Upper lobe of left lung (tissue), 6 donors: ENCODE measurements around the gene ZFHX2. TPM values are rescaled to one million over a fixed set of nuclear protein-coding genes. Genes with fewer than 3 reads are reported as not detected.

ENCODE experiments used
- ATAC-seq, 2 donors: fragments of 200-7000 bp; cut with Tn5 transposase; one replicate each; pipeline ENCODE4 v1.9.1; 2022; ENCODE audit warnings: mild to moderate bottlenecking in 2 of 2, moderate library complexity in 2 of 2; ENCODE audit not compliant: low FRiP score in 2 of 2
- DNase-seq, 2 donors: peaks; one replicate each; pipeline ENCODE4 v3.0.0-alpha.2; 2019 to 2020
- H3K27ac ChIP-seq, 4 donors: fragments of 200-600 bp; sonication (generic); one replicate each; pipeline ENCODE4 v1.5.1; 2016 to 2019
- H3K27me3 ChIP-seq, 4 donors: fragments of 200-600 bp; sonication (generic); one replicate each; pipeline ENCODE4 v1.5.1; 2017 to 2019
- H3K36me3 ChIP-seq, 4 donors: fragments of 200-600 bp; sonication (generic); one replicate each; pipeline ENCODE4 v1.5.1; 2016 to 2019
- H3K4me1 ChIP-seq, 4 donors: fragments of 200-600 bp; sonication (generic); one replicate each; pipeline ENCODE4 v1.5.1; 2018 to 2019
- H3K4me3 ChIP-seq, 4 donors: fragments of 200-600 bp; sonication (generic); one replicate each; pipeline ENCODE4 v1.5.1; 2017 to 2019; ENCODE audit warnings: mild to moderate bottlenecking in 2 of 4, moderate library complexity in 1 of 4
- H3K9me3 ChIP-seq, 4 donors: fragments of 200-600 bp; sonication (generic); one replicate each; pipeline ENCODE4 v1.5.1; 2018 to 2019
- EP300 ChIP-seq, 4 donors: sonication (generic); formaldehyde crosslinking; IDR thresholded peaks; one replicate each; pipeline ENCODE4 v1.5.1; 2017; ENCODE audit warnings: antibody characterized with exemption in 4 of 4, control low read depth in 2 of 4
- POLR2A ChIP-seq, 4 donors: fragments of 450-650 bp; IDR thresholded peaks; one replicate each; pipeline ENCODE4 v1.5.1; 2016 to 2017; ENCODE audit warnings: antibody characterized with exemption in 4 of 4, mild to moderate bottlenecking in 2 of 4
- POLR2AphosphoS5 ChIP-seq, 2 donors: sonication (generic); formaldehyde crosslinking; IDR thresholded peaks; one replicate each; pipeline ENCODE4 v1.5.1; 2017; ENCODE audit warnings: antibody characterized with exemption in 2 of 2
- WGBS, 2 donors: methylation state at CpG; one replicate each; pipeline ENCODE4 v1.1.5; 2017 to 2018; 5-methylcytosine and 5-hydroxymethylcytosine counted together
- total RNA-seq, 6 donors: library from RNA; depleted of rRNA in 4 of 6; stranded (reverse); fragments of >200 nt in 4 of 6; gene quantifications; one replicate each; pipeline versions ENCODE4 v1.1.0 to v1.2.1, GENCODE V29; 2016 to 2021
- TF ChIP-seq, protein P1 (sequence below), 6 experiments: fragments of 450-650 bp in 4 of 6; fragments of 200-600 bp in 2 of 6; sonication (generic) in 2 of 6; IDR thresholded peaks; one replicate each; pipeline ENCODE4 v1.5.1; 2016 to 2019; ENCODE audit warnings: antibody characterized with exemption in 6 of 6
- donor health status: DM: no; HTN: no; CAD: no; lungs with moderate emphysema.
- donor health status: DM: no; HTN: yes; CAD: no; lungs with severe emphysema.

Gene ZFHX2
- total RNA-seq, 6 donors from 2014 or later: 1.7 to 6.3 (median 3.0) TPM

GRCh38 chr14:23542261-23542660 lies 9.3 kb downstream of the ZFHX2 start:
- Histone ChIP-seq H3K27ac (no peak overlapping the region), H3K4me1 (peaks cover 0 to 6% (median 4%) of the 10 kb centered on the region in 4 donors), H3K4me3 (no peak overlapping the region), H3K9me3 (no peaks in the 10 kb centered on the region), H3K27me3 (no peaks in the 10 kb centered on the region), H3K36me3 (no peaks in the 10 kb centered on the region)
- ATAC-seq: no peak
- no peak for DNase-seq
- no peak for TF ChIP-seq POLR2A (IDR thresholded peaks at IDR 0.05)
- 77 to 78% methylated on average over 5 of the region's 5 CpGs for WGBS, 2 donors

- Histone ChIP-seq H3K4me3 (no peak overlapping the region), H3K4me1 (peaks cover 0 to 5% (median 4%) of the 10 kb centered on the region in 4 donors), H3K9me3 (no peaks in the 10 kb centered on the region), H3K27me3 (no peaks in the 10 kb centered on the region), H3K27ac (no peak overlapping the region), H3K36me3 (no peaks in the 10 kb centered on the region)
- ATAC-seq (no peak), DNase-seq (no peak)
- TF ChIP-seq, protein P1, sequence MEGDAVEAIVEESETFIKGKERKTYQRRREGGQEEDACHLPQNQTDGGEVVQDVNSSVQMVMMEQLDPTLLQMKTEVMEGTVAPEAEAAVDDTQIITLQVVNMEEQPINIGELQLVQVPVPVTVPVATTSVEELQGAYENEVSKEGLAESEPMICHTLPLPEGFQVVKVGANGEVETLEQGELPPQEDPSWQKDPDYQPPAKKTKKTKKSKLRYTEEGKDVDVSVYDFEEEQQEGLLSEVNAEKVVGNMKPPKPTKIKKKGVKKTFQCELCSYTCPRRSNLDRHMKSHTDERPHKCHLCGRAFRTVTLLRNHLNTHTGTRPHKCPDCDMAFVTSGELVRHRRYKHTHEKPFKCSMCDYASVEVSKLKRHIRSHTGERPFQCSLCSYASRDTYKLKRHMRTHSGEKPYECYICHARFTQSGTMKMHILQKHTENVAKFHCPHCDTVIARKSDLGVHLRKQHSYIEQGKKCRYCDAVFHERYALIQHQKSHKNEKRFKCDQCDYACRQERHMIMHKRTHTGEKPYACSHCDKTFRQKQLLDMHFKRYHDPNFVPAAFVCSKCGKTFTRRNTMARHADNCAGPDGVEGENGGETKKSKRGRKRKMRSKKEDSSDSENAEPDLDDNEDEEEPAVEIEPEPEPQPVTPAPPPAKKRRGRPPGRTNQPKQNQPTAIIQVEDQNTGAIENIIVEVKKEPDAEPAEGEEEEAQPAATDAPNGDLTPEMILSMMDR (IDR thresholded peaks at IDR 0.05): no peak
- no peak for TF ChIP-seq EP300 (IDR thresholded peaks at IDR 0.05)
- no peak for TF ChIP-seq POLR2AphosphoS5 (IDR thresholded peaks at IDR 0.05)
- no peak for TF ChIP-seq POLR2A (IDR thresholded peaks at IDR 0.05)
- WGBS, 2 donors: 92 to 93% methylated on average over 4 of the region's 4 CpGs
Measured at GRCh38 chr14:23540141-23540469, 11.5 kb downstream of the ZFHX2 start.

DNA sequence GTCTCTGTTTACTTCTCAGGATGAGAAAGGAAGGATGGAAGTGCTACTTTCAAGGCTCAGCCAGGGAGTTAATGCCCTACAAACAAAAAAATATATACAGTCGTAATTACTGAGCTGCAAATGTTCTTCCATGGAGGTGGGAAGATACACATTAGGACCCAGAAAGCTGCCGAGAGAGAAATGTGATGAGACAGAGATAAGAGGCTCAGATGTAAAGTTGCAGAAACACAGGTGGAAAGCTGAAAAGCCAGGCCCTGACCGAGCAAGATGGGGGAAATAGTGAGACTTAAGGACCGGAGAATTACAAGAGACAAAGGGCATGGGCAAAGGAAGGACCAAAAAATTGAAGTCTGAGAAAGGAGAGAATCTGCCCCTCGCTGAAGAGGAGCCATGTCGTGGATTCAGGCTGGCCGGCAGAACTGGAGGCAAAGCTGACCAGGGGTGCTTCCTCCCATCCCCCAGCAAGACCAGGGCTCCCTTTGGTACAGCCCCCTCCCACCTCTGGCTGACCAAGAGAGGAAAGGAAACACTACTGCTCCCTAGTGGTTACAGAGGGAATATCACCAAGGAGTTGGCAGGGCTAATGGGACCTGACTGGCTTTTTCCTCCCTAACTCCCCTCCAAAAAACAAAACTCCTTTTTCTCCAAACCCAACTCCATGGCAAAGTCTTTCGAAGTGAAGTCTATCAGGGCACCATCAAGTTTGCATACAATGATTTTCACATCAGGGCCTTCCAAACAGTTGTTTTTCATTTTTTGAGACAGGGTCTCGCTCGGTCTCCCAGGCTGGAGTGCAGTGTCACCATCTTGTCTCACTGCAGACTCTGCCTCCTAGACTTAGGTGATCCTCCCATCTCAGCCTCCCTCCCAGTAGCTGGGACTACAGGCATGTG lies 12.1 kb downstream of the ZFHX2 start:
- no peak overlapping the region for H3K27ac ChIP-seq
- no peak overlapping the region for H3K4me3 ChIP-seq
- ATAC-seq: peak; percentile 70 to 80
- H3K27me3 ChIP-seq: no peaks in the 10 kb centered on the region
- no peak for DNase-seq
- WGBS, 2 donors: 45 to 48% methylated on average over 10 of the region's 10 CpGs
- peaks cover 0 to 6% (median 0%) of the 10 kb centered on the region in 4 donors for H3K36me3 ChIP-seq
- H3K4me1 ChIP-seq: peaks cover 0 to 1% (median 0%) of the 10 kb centered on the region in 4 donors
- TF ChIP-seq, protein P1 (IDR thresholded peaks at IDR 0.05): peak; percentile 37 to 72 (median 66)
- no peak for TF ChIP-seq POLR2A (IDR thresholded peaks at IDR 0.05)
- no peaks in the 10 kb centered on the region for H3K9me3 ChIP-seq

- H3K36me3 ChIP-seq: peaks cover 0 to 6% (median 0%) of the 10 kb centered on the region in 4 donors
- no peaks in the 10 kb centered on the region for H3K4me1 ChIP-seq
- WGBS, 2 donors: 50 to 64% methylated on average over 7 of the region's 7 CpGs
- TF ChIP-seq POLR2AphosphoS5 (IDR thresholded peaks at IDR 0.05) (no peak), POLR2A (IDR thresholded peaks at IDR 0.05) (no peak), EP300 (IDR thresholded peaks at IDR 0.05) (no peak)
- TF ChIP-seq, protein P1 (IDR thresholded peaks at IDR 0.05): no peak
- H3K27ac ChIP-seq: no peak overlapping the region
- ATAC-seq (peak in 1 of 2 donors; percentile 39), DNase-seq (no peak)
- H3K27me3 ChIP-seq: no peaks in the 10 kb centered on the region
- no peak overlapping the region for H3K4me3 ChIP-seq
- no peaks in the 10 kb centered on the region for H3K9me3 ChIP-seq
Measured at GRCh38 chr14:23538785-23539184, 12.8 kb downstream of the ZFHX2 start.

- Histone ChIP-seq H3K4me1 (no peaks in the 10 kb centered on the region), H3K27ac (no peak overlapping the region), H3K27me3 (no peaks in the 10 kb centered on the region), H3K4me3 (no peak overlapping the region), H3K36me3 (peaks cover 0 to 6% (median 0%) of the 10 kb centered on the region in 4 donors), H3K9me3 (no peaks in the 10 kb centered on the region)
- TF ChIP-seq POLR2A (IDR thresholded peaks at IDR 0.05) (no peak), EP300 (IDR thresholded peaks at IDR 0.05) (no peak), POLR2AphosphoS5 (IDR thresholded peaks at IDR 0.05) (no peak)
- TF ChIP-seq, protein P1 (IDR thresholded peaks at IDR 0.05): no peak
- 76 to 77% methylated on average over 10 of the region's 10 CpGs for WGBS, 2 donors
- ATAC-seq: no peak
- DNase-seq: no peak
Measured at GRCh38 chr14:23538050-23538718, 13.4 kb downstream of the ZFHX2 start.
